MM.1S (cell line): Measurements from ENCODE around the gene FREY1.

ENCODE experiments used
- EZH2 ChIP-seq: fragments of 300-600 bp; sonication (generic); optimal IDR thresholded peaks from 2 replicates; pipeline ENCODE3; 2017; ENCODE audit warnings: low read depth, mild to moderate bottlenecking, antibody characterized with exemption, low read length, mixed read lengths
- EZH2phosphoT487 ChIP-seq: fragments of 300-600 bp; sonication (generic); IDR thresholded peaks from 2 replicates; pipeline ENCODE4 v1.6.1; 2018; ENCODE audit warnings: antibody characterized with exemption, low read length
- TF ChIP-seq, protein P1 (sequence below): fragments of 300-600 bp; sonication (generic); IDR thresholded peaks from 2 replicates; pipeline ENCODE4 v1.5.1; 2016; ENCODE audit warnings: antibody characterized with exemption, low read length, mixed read lengths

DNA sequence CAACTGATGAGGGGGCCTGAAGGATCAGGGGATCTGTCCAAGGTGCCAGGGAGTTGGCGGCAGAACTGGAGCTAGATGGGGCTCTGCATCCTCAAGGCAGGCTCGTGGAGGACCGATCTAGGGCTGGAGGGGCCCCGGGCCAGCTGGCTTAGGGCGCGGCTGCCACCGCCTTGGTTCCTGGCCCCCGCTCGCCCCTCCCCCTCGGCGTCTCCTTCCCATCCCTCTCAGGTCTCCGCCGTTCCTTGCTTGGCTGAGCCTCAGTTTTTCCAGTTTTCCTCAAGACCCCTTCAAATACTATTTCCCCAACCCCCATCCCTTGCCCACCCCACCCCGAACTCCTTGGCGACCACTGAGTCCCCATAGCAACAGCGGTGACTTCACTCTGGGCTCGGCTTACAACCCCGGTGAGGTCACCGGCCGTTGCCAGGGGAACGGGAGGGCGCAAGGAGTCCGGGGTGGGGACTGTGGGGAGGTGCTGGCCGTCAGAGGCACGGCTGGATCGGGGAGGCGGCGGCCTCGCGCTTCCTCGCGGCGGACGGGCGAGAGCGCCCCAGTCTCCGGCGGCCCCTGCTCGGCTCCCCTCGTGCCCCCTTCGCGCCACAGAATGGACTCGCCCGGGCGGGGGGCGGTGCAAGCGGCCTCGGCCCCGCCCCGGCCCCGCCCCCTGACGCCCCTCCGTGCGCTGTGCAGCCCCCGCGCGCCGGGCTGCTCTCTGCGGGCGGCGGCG is 7.5 kb downstream of the FREY1 start:
- TF ChIP-seq, protein P1, sequence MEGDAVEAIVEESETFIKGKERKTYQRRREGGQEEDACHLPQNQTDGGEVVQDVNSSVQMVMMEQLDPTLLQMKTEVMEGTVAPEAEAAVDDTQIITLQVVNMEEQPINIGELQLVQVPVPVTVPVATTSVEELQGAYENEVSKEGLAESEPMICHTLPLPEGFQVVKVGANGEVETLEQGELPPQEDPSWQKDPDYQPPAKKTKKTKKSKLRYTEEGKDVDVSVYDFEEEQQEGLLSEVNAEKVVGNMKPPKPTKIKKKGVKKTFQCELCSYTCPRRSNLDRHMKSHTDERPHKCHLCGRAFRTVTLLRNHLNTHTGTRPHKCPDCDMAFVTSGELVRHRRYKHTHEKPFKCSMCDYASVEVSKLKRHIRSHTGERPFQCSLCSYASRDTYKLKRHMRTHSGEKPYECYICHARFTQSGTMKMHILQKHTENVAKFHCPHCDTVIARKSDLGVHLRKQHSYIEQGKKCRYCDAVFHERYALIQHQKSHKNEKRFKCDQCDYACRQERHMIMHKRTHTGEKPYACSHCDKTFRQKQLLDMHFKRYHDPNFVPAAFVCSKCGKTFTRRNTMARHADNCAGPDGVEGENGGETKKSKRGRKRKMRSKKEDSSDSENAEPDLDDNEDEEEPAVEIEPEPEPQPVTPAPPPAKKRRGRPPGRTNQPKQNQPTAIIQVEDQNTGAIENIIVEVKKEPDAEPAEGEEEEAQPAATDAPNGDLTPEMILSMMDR, result no peak
- no peak for TF ChIP-seq EZH2phosphoT487
- TF ChIP-seq EZH2, result no peak
